GM10266 (cell line): ENCODE measurements around the gene CWC25.

Source experiments
- DNase-seq: peaks from one replicate; pipeline ENCODE4 v3.0.0; 2012; ENCODE audit errors: extremely low spot score
- CTCF ChIP-seq: IDR thresholded peaks from 2 replicates; pipeline ENCODE4 v1.5.1; 2012; ENCODE audit warnings: mild to moderate bottlenecking, low read depth; ENCODE audit not compliant: control insufficient read depth, insufficient read depth; ENCODE audit errors: missing control alignments

Gene CWC25

GRCh38 chr17:38768417-38768816 lies 56.7 kb downstream of the CWC25 start:
- no peak for DNase-seq
- TF ChIP-seq CTCF: no peak

- TF ChIP-seq CTCF: no peak
- no peak for DNase-seq
Measured at GRCh38 chr17:38766341-38766740, 58.8 kb downstream of the CWC25 start.

DNA sequence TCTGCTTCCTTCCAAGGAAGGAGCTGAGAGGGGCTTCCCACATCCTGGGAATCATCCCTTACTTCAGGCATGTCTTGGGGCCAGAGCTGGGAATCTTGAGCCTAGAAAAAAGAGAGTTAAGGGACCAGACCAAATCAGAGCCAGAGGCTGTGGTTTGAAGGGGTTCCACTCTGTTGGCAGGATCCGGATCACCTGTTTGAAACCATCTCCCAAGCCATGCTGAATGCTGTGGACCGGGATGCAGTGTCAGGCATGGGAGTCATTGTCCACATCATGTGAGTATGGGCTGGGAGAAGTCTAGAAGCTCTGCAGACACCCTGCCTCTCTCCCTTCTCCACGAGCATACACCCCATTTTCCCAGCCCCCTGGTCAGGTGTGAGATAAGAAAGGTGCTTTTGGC lies 62.9 kb downstream of the CWC25 start:
- DNase-seq: no peak
- TF ChIP-seq CTCF: no peak

DNA sequence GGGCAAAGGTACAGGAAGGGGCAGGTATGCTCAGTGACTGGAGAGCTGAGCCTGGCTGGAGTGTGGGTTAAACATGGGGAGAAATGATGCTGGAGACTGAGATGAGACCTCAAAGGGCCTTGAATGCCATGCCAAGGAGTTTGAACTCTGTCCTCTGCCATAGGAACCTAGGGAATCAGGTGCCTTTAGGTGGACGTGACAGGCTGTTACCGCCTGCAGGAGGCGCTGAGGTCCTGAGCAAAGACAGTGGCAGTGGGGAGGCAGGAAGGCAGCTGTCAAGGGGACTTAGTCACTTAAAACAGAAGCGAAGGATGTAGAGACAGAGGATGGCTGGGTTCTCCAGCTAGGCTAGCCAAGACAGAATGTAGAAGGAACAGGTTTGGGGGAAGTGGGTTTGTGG lies 63.5 kb downstream of the CWC25 start:
- TF ChIP-seq CTCF: peak; percentile 44
- no peak for DNase-seq

- TF ChIP-seq CTCF: no peak
- DNase-seq: no peak
Measured at GRCh38 chr17:38753071-38753506, 72.0 kb downstream of the CWC25 start.

DNA sequence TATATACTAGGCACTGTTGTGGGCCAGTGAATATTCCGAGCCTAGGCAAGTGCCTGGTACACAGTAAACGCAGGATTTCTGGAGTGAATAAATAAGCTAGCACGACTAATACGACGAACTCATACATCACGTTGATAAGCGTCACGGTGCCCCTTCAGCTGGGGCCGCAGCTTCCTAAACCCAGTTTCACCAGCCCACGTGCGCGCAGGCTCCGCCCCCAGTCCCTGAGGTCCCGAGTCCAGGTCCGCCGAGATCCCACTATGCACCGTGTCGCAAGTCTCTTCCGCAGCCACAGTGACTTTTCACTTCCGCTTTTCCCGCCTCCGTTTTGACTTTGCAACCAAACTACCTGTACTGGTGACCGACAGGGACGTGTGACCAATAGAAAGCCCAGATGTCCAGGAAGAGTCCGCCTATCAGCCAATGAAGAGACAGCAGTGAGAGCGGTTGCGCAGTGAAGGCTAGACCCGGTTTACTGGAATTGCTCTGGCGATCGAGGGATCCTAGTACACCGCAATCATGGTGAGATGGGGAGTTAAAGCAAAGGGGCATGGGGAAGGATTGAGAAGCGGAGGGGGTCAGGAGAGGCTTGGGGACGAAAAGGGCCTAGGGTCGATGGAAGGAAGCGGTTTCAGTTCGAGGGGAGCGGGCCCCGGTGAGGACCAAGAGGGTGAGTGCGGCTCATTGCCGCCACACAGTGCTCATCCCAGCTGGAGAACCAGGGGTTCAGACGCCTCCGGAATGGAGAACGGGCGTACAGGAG lies 72.6 kb downstream of the CWC25 start, which contains the start of gene PSMB3:
Gene PSMB3 (plus strand): TSS at position 434 of the 763 bp plus-strand sequence. CDS start 86 bp downstream, at position 520.
- TF ChIP-seq CTCF: no peak
- DNase-seq: peak; percentile 95

GRCh38 chr17:38751808-38752307 lies 73.3 kb downstream of the CWC25 start:
- TF ChIP-seq CTCF: no peak
- DNase-seq: peak; percentile 67
